HG02840 (cell line): ENCODE data around the gene SOX13.
"Not testable (repeated sequence)": the region's sequence is repeated elsewhere in the genome, so short reads cannot be mapped to it uniquely, and the experiment has no call there.

Source experiments
- ATAC-seq: cut with Tn5 transposase; IDR thresholded peaks from one replicate; pipeline ENCODE4 v1.9.1; 2021; ENCODE audit warnings: mild to moderate bottlenecking, moderate library complexity, moderate number of reproducible peaks; ENCODE audit not compliant: unreplicated experiment, low FRiP score

The SOX13 gene

GRCh38 chr1:204072931-204073836 is at the start of gene SOX13:
TSS of gene SOX13 (plus strand) at chr1:204073115. CDS start at chr1:204112916, 39,801 bp downstream.
- no peak for ATAC-seq

GRCh38 chr1:204025917-204026707 is 46.8 kb upstream of the SOX13 start:
- no peak for ATAC-seq

- no peak for ATAC-seq
These were observed 45.5 kb upstream of the SOX13 start for GRCh38 chr1:204027446-204027845.

DNA sequence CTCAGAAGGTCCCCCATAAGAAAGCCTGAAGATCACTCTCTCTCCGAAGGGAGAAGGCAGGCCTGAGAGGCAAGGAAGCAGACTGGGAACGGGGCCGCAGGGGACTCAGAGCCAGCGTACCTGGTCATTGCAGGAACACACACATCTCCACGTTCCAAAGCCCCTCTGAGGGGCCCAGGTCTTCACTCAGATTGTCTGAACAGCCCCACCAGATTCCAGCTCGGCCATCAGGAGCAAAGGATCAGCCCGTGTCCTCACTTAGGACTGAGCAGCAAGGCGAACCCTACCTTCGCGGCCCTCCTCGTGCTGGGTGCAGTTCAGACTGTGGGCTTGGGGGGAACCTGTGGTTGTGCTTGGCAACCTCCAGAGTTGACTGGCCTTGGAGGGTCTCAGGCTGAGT is 43.9 kb upstream of the SOX13 start:
- ATAC-seq = no peak

GRCh38 chr1:204031098-204031710 is 41.7 kb upstream of the SOX13 start:
- no peak for ATAC-seq

- no peak for ATAC-seq
These were observed 40.2 kb upstream of the SOX13 start for GRCh38 chr1:204032642-204033235.

DNA sequence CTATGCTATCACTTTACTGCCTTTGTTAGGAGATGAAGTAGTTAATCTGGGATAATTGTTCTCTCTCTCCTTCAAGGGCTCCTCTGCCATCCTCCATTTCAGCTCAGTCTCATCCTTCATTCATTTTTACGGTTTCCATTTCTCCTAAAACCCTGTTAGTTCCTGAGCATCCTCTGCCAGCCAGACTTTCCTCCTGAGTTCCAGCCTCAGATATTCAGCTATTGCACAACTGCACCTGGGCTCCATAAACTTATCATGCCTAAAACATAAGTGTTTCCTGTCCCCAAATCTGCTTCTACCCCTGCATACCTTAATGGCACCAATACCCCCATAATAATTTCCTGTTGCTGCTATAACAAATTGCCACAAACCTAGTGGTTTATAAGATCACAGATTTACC is 39.6 kb upstream of the SOX13 start:
- no peak for ATAC-seq

DNA sequence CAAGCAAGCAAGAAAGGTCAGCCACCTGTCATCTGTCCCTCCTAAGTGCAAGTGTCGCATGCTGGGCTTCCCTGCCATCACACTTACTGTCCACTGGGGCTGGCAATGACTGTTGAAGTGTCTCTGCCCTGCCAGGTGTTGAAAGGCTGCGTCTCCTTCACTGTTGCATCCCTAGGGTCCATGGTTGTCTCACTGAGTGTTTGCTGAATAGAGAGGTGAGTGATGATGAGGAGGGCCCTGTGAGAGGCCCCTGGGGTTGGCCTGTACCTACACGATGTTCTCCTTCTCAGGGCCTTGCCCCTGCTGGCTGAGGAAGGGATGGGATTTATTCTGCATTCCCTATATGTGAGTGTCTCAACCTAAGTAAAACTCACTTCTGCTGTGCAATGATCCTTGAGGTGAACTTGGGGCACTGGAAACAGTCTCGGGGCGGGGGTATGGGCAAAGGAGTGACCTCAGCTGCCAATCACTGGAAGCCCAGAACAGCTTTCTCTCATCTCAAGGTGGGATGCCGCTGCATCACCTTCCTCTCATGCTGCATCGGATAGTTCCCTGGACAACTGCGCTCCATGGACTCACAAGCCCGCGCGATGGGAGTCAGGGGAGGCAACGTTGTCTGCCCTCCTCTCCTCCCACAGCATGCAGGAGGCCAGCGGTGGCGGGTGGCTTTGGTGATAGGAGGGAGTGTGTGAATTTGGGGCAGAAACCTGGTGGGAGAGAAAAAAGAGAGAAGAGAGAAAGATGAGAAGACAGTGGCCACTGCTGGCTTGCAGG is 35.8 kb upstream of the SOX13 start:
- ATAC-seq = no peak

DNA sequence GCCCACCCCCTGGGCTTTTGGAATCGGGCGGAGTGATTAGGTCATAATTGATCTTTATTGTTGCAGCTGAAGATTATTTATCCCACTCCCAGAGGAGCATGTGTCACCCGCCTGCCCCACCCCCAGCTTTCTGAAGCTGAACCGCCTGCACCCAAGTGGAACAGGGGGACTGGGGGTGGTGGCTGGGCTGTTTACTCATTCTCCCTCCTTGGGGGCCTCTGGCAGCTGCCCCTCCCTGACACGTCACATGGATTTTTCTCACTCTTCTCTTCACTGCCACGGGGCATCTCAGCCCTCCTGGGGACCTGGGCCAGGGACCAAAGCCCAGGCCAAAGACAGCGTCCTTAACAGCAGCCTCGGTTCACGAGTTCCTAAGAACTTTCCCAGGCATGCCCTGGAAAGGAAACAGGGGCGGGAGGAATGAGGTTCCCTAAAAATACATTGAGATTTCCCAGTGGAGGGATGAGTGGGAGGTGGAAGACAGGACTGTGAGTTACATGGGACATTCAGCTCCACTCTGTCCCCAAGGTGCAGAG is 31.6 kb upstream of the SOX13 start:
- ATAC-seq = no peak

GRCh38 chr1:204041803-204042505 is 31.0 kb upstream of the SOX13 start:
- no peak for ATAC-seq

DNA sequence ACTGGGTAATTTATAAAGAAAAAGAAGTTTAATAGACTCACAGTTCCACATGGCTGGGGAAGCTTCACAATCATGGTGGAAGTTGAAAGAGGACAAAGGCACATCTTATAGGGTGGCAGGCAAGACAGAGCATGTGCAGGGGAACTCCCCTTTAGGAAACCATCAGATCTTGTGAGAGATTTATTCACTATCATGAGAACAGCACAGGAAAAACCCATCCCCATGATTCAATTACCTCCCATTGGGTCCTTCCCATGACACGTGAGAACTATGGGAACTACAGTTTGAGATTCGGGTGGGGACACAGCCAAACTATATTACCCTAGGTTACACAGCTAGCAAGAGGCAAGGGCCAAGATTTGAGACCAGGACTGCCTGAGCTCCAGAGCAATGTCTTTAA is 30.4 kb upstream of the SOX13 start:
- no peak for ATAC-seq

DNA sequence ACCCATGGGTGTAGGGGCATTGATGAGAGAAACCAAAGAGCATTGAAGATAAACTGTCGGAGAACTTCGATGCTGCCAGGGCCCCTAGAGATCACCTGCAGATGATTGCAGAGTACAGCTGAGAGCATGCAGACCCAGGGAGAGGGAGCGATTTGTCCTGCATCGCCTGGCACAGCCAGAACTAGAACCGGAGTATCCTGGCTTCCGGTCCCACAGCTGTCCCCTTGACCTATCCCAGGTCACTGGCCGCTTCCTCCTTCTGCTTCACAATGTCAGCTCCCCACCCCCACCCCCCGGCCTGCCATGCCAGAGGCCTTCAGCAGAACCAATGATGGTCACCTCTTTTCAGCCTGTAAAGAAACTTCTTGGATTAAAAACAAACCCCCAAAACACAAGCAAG is 29.2 kb upstream of the SOX13 start:
- ATAC-seq = no peak

DNA sequence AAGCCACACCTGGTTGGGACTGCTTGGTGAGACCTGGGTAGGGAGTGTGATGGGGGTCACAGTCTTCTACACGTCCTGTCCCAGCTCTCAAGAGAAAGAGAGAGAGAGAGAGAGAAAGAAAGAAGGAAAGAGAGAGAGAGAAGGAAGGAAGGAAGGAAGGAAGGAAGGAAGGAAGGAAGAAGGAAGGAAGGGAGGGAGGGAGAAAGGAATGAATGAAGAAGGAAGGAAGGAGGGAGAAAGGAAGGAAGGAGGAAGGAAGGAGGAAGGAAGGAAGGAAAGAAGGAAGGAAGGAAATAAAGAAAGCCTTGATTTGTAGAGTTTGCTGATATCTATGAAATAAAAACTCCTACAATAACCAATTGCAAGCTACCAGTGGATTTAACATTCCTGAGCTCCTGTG is 28.5 kb upstream of the SOX13 start:
- no peak for ATAC-seq

DNA sequence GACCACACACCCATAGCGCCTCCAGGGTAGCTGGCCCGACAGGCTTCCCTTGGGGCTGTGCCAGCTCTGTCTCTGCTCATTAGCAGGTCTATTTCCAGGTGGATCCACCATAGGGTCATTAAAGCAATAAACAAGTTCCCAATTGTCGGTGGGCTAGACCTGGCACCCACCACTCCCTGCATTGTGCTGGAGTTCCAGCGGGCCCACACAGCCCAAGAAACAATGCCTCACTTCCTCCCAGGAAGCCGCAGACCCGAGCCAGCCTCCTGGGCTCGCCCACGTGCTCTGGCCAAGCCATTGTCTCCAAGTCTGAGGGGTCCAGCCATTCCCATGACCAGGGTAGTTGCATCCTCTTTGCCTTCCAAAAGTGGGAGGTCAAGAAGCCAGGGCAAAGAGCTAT is 27.5 kb upstream of the SOX13 start:
- ATAC-seq = no peak

DNA sequence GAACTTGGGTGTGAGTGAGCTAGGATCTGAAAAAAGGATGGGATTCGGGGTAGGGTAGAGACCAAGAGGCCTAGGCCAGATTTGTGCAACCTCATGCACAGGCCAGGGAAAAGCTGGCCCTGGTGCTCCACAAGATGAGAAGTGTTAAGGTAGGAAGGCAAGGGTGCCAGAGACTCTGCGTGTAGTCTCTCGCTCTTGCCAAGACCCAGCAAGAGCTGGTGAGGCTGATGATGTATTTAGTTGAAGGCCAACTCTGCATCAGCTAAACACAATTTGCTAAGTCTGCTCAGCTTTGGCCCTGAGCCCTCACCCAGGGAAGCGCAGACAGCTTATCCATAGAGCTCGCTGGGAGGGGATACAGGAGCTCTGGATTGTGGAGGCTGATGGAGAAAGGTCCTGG is 26.6 kb upstream of the SOX13 start:
- no peak for ATAC-seq

GRCh38 chr1:204048796-204049195 is 24.1 kb upstream of the SOX13 start:
- ATAC-seq = not testable (repeated sequence)

GRCh38 chr1:204051258-204051657 is 21.7 kb upstream of the SOX13 start:
- ATAC-seq = no peak

DNA sequence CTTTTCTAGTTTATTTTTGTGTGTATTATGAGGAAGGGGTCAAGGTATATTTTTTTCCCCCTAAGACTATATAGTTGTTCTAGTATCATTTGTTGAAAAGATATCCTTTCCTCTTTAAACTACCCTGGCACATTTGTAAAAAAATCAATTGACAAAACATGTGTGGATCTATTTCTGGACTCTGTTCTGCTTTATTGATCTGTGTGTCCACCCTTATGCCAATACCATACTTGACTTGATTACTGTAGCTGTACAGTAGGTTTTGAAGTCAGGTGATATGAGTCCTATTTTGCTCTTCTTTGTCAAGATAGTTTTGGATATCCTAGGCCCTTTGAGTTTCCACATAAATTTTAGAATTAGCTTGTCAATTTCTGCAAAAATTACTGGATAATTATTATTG is 21.2 kb upstream of the SOX13 start:
- ATAC-seq = no peak

- ATAC-seq = no peak
These were observed 19.0 kb upstream of the SOX13 start for GRCh38 chr1:204053893-204054292.
